Transverse colon (tissue), 4 donors: ENCODE data around the gene EGF. TPM values are rescaled to one million over a fixed set of nuclear protein-coding genes. Genes with fewer than 3 reads are reported as not detected.

ENCODE experiments used
- DNase-seq: peaks from one replicate; pipeline ENCODE4 v3.0.0-alpha.2; 2019
- H3K27ac ChIP-seq, 4 donors: fragments of 200-600 bp; sonication (generic); 2 replicates each; pipeline ENCODE4 v1.5.1; 2016 to 2018; ENCODE audit warnings: inconsistent platforms in 4 of 4
- H3K27me3 ChIP-seq: fragments of 200-600 bp; sonication (generic); 2 replicates; pipeline ENCODE4 v1.5.1; 2017; ENCODE audit warnings: inconsistent platforms
- H3K36me3 ChIP-seq, 4 donors: fragments of 200-600 bp; sonication (generic); 2 replicates each; pipeline ENCODE4 v1.5.1; 2017 to 2019; ENCODE audit warnings: inconsistent platforms in 4 of 4
- H3K4me1 ChIP-seq, 4 donors: fragments of 200-600 bp; sonication (generic); 2 replicates each; pipeline ENCODE4 v1.5.1; 2017 to 2020; ENCODE audit warnings: inconsistent platforms in 4 of 4
- H3K4me3 ChIP-seq, 4 donors: fragments of 200-600 bp; sonication (generic); 1 replicate in 1 of 4; 2 replicates in 3 of 4; pipeline versions ENCODE4 v1.5.1 to v1.6.1; 2017 to 2019; ENCODE audit warnings: inconsistent platforms in 4 of 4
- H3K9me3 ChIP-seq, 2 donors: fragments of 200-600 bp; sonication (generic); 2 replicates each; pipeline ENCODE4 v1.5.1; 2017 to 2019; ENCODE audit warnings: inconsistent platforms in 2 of 2
- CTCF ChIP-seq, 5 experiments: fragments of 200-600 bp in 3 of 5; fragments of 450-650 bp in 2 of 5; sonication (generic) in 3 of 5; IDR thresholded peaks; 1 replicate in 2 of 5; 2 replicates in 3 of 5; pipeline ENCODE4 v1.5.1; 2016 to 2017; ENCODE audit warnings: antibody characterized with exemption in 5 of 5, inconsistent platforms in 3 of 5, mild to moderate bottlenecking in 2 of 5, moderate library complexity in 1 of 5
- EP300 ChIP-seq: sonication (generic); formaldehyde crosslinking; IDR thresholded peaks from one replicate; pipeline ENCODE4 v1.6.1; 2017; ENCODE audit warnings: antibody characterized with exemption, low read depth
- POLR2A ChIP-seq: fragments of 450-650 bp; IDR thresholded peaks from one replicate; pipeline ENCODE4 v1.6.1; 2016; ENCODE audit warnings: antibody characterized with exemption, mild to moderate bottlenecking, moderate library complexity
- POLR2AphosphoS5 ChIP-seq, 3 donors: sonication (generic); formaldehyde crosslinking; IDR thresholded peaks; one replicate each; pipeline ENCODE4 v1.6.1; 2016; ENCODE audit warnings: antibody characterized with exemption in 3 of 3
- WGBS, 2 donors: methylation state at CpG; one replicate each; pipeline ENCODE4 v1.1.5; 2018; ENCODE audit warnings: low coverage in 1 of 2; 5-methylcytosine and 5-hydroxymethylcytosine counted together
- in situ Hi-C, 4 donors: fragments of 200-750 bp; cut with MboI; loops; one replicate each; pipeline versions ENCODE4 v1.15.0 to v1.15.1; 2017; ENCODE audit warnings: low sequenced_read_pairs in 3 of 4, low pct_ligation_motif_present in 1 of 4, low pct_unique_long_range_greater_than_20kb in 1 of 4
- intact Hi-C: fragments of 100-400 bp; cut with DNase I; formaldehyde crosslinking; loops from one replicate; pipeline ENCODE4 v1.15.1; 2023; ENCODE audit warnings: low total_unique reads
- total RNA-seq, 4 donors: library from RNA; depleted of rRNA; stranded (reverse); fragments of >200 nt; gene quantifications; one replicate each; pipeline ENCODE4 v1.1.0, GENCODE V29; 2016

Gene EGF
- total RNA-seq, 4 donors from 2014 or later, result 0.79 to 3.1 (median 1.1) TPM

GRCh38 chr4:110041735-110042134 lies 129.1 kb downstream of the EGF start:
- DNase-seq, result no peak
- intact Hi-C loops (loop anchor here (10.0 kb wide), 1 partner anchor 173 kb away; no protein-coding TSS in a partner anchor), in situ Hi-C loops (loop anchor here in 1 of 4 donors (25.0 kb wide), 1 partner anchor 171 kb away; no protein-coding TSS in a partner anchor)
- no peaks in the 10 kb centered on the region for H3K36me3 ChIP-seq
- WGBS, 2 donors, result 19 to 30% methylated on average over 1 of the region's 1 CpG
- no peak overlapping the region for H3K4me3 ChIP-seq
- H3K9me3 ChIP-seq, result no peaks in the 10 kb centered on the region
- H3K27me3 ChIP-seq, result peaks cover 3% of the 10 kb centered on the region
- H3K4me1 ChIP-seq, result no peaks in the 10 kb centered on the region
- TF ChIP-seq POLR2A (no peak), EP300 (no peak), POLR2AphosphoS5 (IDR thresholded peaks at IDR 0.05) (no peak), CTCF (IDR thresholded peaks at IDR 0.05) (no peak)
- H3K27ac ChIP-seq, result no peak overlapping the region

GRCh38 chr4:110042545-110043517 lies 130.1 kb downstream of the EGF start:
- Histone ChIP-seq H3K4me1 (no peaks in the 10 kb centered on the region), H3K27me3 (no peaks in the 10 kb centered on the region), H3K36me3 (no peaks in the 10 kb centered on the region), H3K4me3 (no peak overlapping the region), H3K9me3 (no peaks in the 10 kb centered on the region), H3K27ac (no peak overlapping the region)
- WGBS, 2 donors, result 37 to 53% methylated on average over 6 to 13 of the region's 13 CpGs
- no peak for DNase-seq
- intact Hi-C loops, result loop anchor here (10.0 kb wide), 1 partner anchor 172 kb away; no protein-coding TSS in a partner anchor
- in situ Hi-C loops, result loop anchor here in 1 of 4 donors (25.0 kb wide), 1 partner anchor 169 kb away; no protein-coding TSS in a partner anchor
- TF ChIP-seq CTCF (IDR thresholded peaks at IDR 0.05), result no peak
- no peak for TF ChIP-seq POLR2AphosphoS5 (IDR thresholded peaks at IDR 0.05)
- TF ChIP-seq EP300, result no peak
- no peak for TF ChIP-seq POLR2A

GRCh38 chr4:110046588-110047049 lies 133.9 kb downstream of the EGF start:
- Histone ChIP-seq H3K36me3 (no peaks in the 10 kb centered on the region), H3K4me1 (no peaks in the 10 kb centered on the region), H3K4me3 (no peak overlapping the region), H3K27ac (no peak overlapping the region), H3K9me3 (no peaks in the 10 kb centered on the region), H3K27me3 (no peaks in the 10 kb centered on the region)
- TF ChIP-seq CTCF (IDR thresholded peaks at IDR 0.05), result no peak
- TF ChIP-seq EP300, result no peak
- TF ChIP-seq POLR2A, result no peak
- no peak for TF ChIP-seq POLR2AphosphoS5 (IDR thresholded peaks at IDR 0.05)
- 78 to 79% methylated on average over 5 of the region's 5 CpGs for WGBS, 2 donors
- in situ Hi-C loops (loop anchor here in 1 of 4 donors (25.0 kb wide), 1 partner anchor 166 kb away; no protein-coding TSS in a partner anchor), intact Hi-C loops (loop anchor here (10.0 kb wide), 1 partner anchor 168 kb away; no protein-coding TSS in a partner anchor)
- no peak for DNase-seq
